Esophagus mucosa (tissue), 1 donor: ENCODE data around the gene CASP8. TPM values are rescaled to one million over a fixed set of nuclear protein-coding genes. Genes with fewer than 3 reads are reported as not detected.

ENCODE experiments used
- total RNA-seq: library from RNA; stranded (reverse); gene quantifications from one replicate; pipeline ENCODE4 v1.2.4, GENCODE V29; 2023
- donor health status: DM: yes; HTN: yes; CAD: no.

The CASP8 gene
- total RNA-seq, 1 donor from 2014 or later: 22.5 TPM

Other genes with a start within 250 kb of the CASP8 start
- 16.7 TPM for gene HYCC2, start 188.9 kb upstream of the CASP8 start, total RNA-seq
- gene NDUFB3, start 188.5 kb upstream of the CASP8 start, total RNA-seq: 96.0 TPM
- 79.0 TPM for gene CFLAR, start 144.4 kb upstream of the CASP8 start, total RNA-seq
- gene CASP10, start 77.4 kb upstream of the CASP8 start, total RNA-seq: 11.2 TPM
- 0.56 TPM for gene FLACC1, start 96.8 kb downstream of the CASP8 start, total RNA-seq
- 7.5 TPM for gene TRAK2, start 190.9 kb downstream of the CASP8 start, total RNA-seq
- 12.9 TPM for gene STRADB, start 191.2 kb downstream of the CASP8 start, total RNA-seq